Measurements from ENCODE around the gene TSSC4. TPM values are rescaled to one million over a fixed set of nuclear protein-coding genes. Genes with fewer than 3 reads are reported as not detected.

Gene TSSC4
- total RNA-seq, 1 donor from 2014 or later: 51.6 TPM

- intact Hi-C loops (cut with micrococcal nuclease): no loop called here
These were observed 31.7 kb upstream of the TSSC4 start for GRCh38 chr11:2368851-2369180.

GRCh38 chr11:2369320-2369719 is 31.2 kb upstream of the TSSC4 start:
- intact Hi-C loops (cut with micrococcal nuclease): no loop called here

GRCh38 chr11:2369896-2370295 is 30.7 kb upstream of the TSSC4 start:
- intact Hi-C loops (cut with micrococcal nuclease): no loop called here

GRCh38 chr11:2374456-2375201 is 25.9 kb upstream of the TSSC4 start:
- intact Hi-C loops (cut with micrococcal nuclease): no loop called here

- intact Hi-C loops (cut with micrococcal nuclease): no loop called here
These were observed 25.2 kb upstream of the TSSC4 start for GRCh38 chr11:2375341-2375853.

- intact Hi-C loops (cut with micrococcal nuclease): loop anchor here (2.0 kb wide), 1 partner anchor 73 kb away; the partner anchor contains the start of gene TSPAN32
These were observed 24.5 kb upstream of the TSSC4 start for GRCh38 chr11:2375964-2376551.

GRCh38 chr11:2376751-2377451 is 23.6 kb upstream of the TSSC4 start, which contains the start of gene CD81:
CD81 (plus strand) TSS chr11:2377310; CDS start chr11:2377550, 240 bp downstream.
- intact Hi-C loops (cut with micrococcal nuclease): loop anchor here (1.0 to 2.0 kb wide), 3 partner anchors 23 to 508 kb away; partner anchors contain the start of genes CDKN1C, TSPAN32 and TSSC4

GRCh38 chr11:2377511-2378443 is 22.8 kb upstream of the TSSC4 start:
- intact Hi-C loops (cut with micrococcal nuclease): loop anchor here (1.0 to 2.0 kb wide), 4 partner anchors 23 to 508 kb away; partner anchors contain the start of genes CDKN1C, TRPM5, TSPAN32 and TSSC4

GRCh38 chr11:2378527-2379210 is 21.9 kb upstream of the TSSC4 start:
- intact Hi-C loops (cut with micrococcal nuclease): loop anchor here (1.0 kb wide), 1 partner anchor 66 kb away; the partner anchor contains the start of gene TRPM5

GRCh38 chr11:2379466-2380174 is 20.9 kb upstream of the TSSC4 start:
- intact Hi-C loops (cut with micrococcal nuclease): no loop called here

- intact Hi-C loops (cut with micrococcal nuclease): no loop called here
These were observed 20.2 kb upstream of the TSSC4 start for GRCh38 chr11:2380396-2380795.

GRCh38 chr11:2380807-2381350 is 19.7 kb upstream of the TSSC4 start:
- intact Hi-C loops (cut with micrococcal nuclease): no loop called here

- intact Hi-C loops (cut with micrococcal nuclease): no loop called here
These were observed 18.9 kb upstream of the TSSC4 start for GRCh38 chr11:2381494-2382128.

GRCh38 chr11:2382129-2382517 is 18.4 kb upstream of the TSSC4 start:
- intact Hi-C loops (cut with micrococcal nuclease): no loop called here

GRCh38 chr11:2382936-2383851 is 17.4 kb upstream of the TSSC4 start:
- intact Hi-C loops (cut with micrococcal nuclease): no loop called here

- intact Hi-C loops (cut with micrococcal nuclease): no loop called here
These were observed 16.4 kb upstream of the TSSC4 start for GRCh38 chr11:2383852-2384804.

Measured in T-helper 1 cell treated with Interleukin-12 subunit alpha and Interleukin-12 subunit beta and Interleukin-4 antibody, amounts not matched to agents 30 ng/mL and 1 ng/mL, for 36 hours (primary cell).